Measurements from ENCODE around the gene GPX6.

Gene GPX6

GRCh38 chr6:28501259-28501658 is 14.3 kb downstream of the GPX6 start:
- DNase-seq (ENCODE audit: low read depth): no peak
- no peak overlapping the region for H3K4me3 ChIP-seq (ENCODE audit: low read depth, low read length)
- no peak for TF ChIP-seq POLR2A (IDR thresholded peaks at IDR 0.05; ENCODE audit: extremely low read depth, insufficient read length)
- no peak for TF ChIP-seq MAX (IDR thresholded peaks at IDR 0.05; ENCODE audit: low read depth, low read length)
- no peak for TF ChIP-seq MYC (IDR thresholded peaks at IDR 0.05; ENCODE audit: low read depth, low read length)
- no peak for TF ChIP-seq CTCF (IDR thresholded peaks at IDR 0.05; ENCODE audit: low read depth, low read length)

GRCh38 chr6:28497893-28498292 is 17.7 kb downstream of the GPX6 start:
- TF ChIP-seq MYC (IDR thresholded peaks at IDR 0.05; ENCODE audit: low read depth, low read length) (no peak), POLR2A (IDR thresholded peaks at IDR 0.05; ENCODE audit: extremely low read depth, insufficient read length) (no peak), CTCF (IDR thresholded peaks at IDR 0.05; ENCODE audit: low read depth, low read length) (no peak), MAX (IDR thresholded peaks at IDR 0.05; ENCODE audit: low read depth, low read length) (no peak)
- DNase-seq (ENCODE audit: low read depth): no peak
- H3K4me3 ChIP-seq (ENCODE audit: low read depth, low read length): no peak overlapping the region

- H3K4me3 ChIP-seq (ENCODE audit: low read depth, low read length): no peak overlapping the region
- no peak for TF ChIP-seq CTCF (IDR thresholded peaks at IDR 0.05; ENCODE audit: low read depth, low read length)
- no peak for TF ChIP-seq MYC (IDR thresholded peaks at IDR 0.05; ENCODE audit: low read depth, low read length)
- no peak for TF ChIP-seq MAX (IDR thresholded peaks at IDR 0.05; ENCODE audit: low read depth, low read length)
- TF ChIP-seq POLR2A (IDR thresholded peaks at IDR 0.05; ENCODE audit: extremely low read depth, insufficient read length): no peak
- no peak for DNase-seq (ENCODE audit: low read depth)
Measured at GRCh38 chr6:28497306-28497705, 18.3 kb downstream of the GPX6 start.

GRCh38 chr6:28496099-28496779 is 19.4 kb downstream of the GPX6 start:
- no peak for TF ChIP-seq MYC (IDR thresholded peaks at IDR 0.05; ENCODE audit: low read depth, low read length)
- no peak for TF ChIP-seq CTCF (IDR thresholded peaks at IDR 0.05; ENCODE audit: low read depth, low read length)
- no peak for TF ChIP-seq MAX (IDR thresholded peaks at IDR 0.05; ENCODE audit: low read depth, low read length)
- no peak for TF ChIP-seq POLR2A (IDR thresholded peaks at IDR 0.05; ENCODE audit: extremely low read depth, insufficient read length)
- DNase-seq (ENCODE audit: low read depth): peak; percentile 61

GRCh38 chr6:28491984-28492317 is 23.6 kb downstream of the GPX6 start:
- DNase-seq (ENCODE audit: low read depth): peak; percentile 32
- peak overlapping the region; percentile 67 for H3K4me3 ChIP-seq (ENCODE audit: low read depth, low read length)
- TF ChIP-seq POLR2A (IDR thresholded peaks at IDR 0.05; ENCODE audit: extremely low read depth, insufficient read length) (no peak), MAX (IDR thresholded peaks at IDR 0.05; ENCODE audit: low read depth, low read length) (no peak; the same call in 1 of the 2 replicates), CTCF (IDR thresholded peaks at IDR 0.05; ENCODE audit: low read depth, low read length) (no peak), MYC (IDR thresholded peaks at IDR 0.05; ENCODE audit: low read depth, low read length) (no peak)

More at GRCh38 chr6:28496099-28496779, 19.4 kb downstream of the GPX6 start:
- H3K4me3 ChIP-seq (ENCODE audit: low read depth, low read length): no peak overlapping the region
